Fibroblast of villous mesenchyme (primary cell): ENCODE results near the gene NKX1-2. TPM values are rescaled to one million over a fixed set of nuclear protein-coding genes. Genes with fewer than 3 reads are reported as not detected.

Experiments used
- DNase-seq: peaks from one replicate; pipeline ENCODE4 v3.0.0-alpha.2; 2010; ENCODE audit warnings: low read depth
- H3K4me3 ChIP-seq: 2 replicates; pipeline ENCODE4 v1.5.1; 2011; ENCODE audit warnings: low read depth, mild to moderate bottlenecking, low read length
- CTCF ChIP-seq: IDR thresholded peaks from 2 replicates; pipeline ENCODE4 v1.5.1; 2012; ENCODE audit warnings: low read depth, mild to moderate bottlenecking, low read length; ENCODE audit not compliant: insufficient read depth
- total RNA-seq: library from RNA; depleted of rRNA; stranded (reverse); fragments of >200 nt; gene quantifications from 2 replicates; pipeline ENCODE4 v1.2.3, GENCODE V29; 2012

Gene NKX1-2
- total RNA-seq, 1 donor = not detected

DNA sequence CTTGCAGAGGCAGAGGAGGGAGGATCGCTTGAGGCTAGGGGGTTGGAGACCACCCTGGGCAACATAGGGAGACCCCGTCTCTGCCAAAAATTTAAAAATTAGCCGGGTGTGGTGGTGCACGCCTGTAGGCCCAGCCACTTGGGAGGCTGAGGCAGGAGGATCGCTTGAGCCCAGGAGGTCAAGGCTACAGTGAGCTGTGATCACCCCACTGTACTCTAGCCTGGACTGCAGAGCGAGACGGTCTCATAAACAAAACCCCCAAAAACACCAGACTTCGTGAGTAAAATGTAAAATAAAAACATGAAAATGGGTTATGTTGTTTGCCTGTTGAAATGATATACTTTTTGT lies 12.5 kb upstream of the NKX1-2 start:
- TF ChIP-seq CTCF = no peak
- no peak for DNase-seq
- peak overlapping the region; percentile 83 for H3K4me3 ChIP-seq

DNA sequence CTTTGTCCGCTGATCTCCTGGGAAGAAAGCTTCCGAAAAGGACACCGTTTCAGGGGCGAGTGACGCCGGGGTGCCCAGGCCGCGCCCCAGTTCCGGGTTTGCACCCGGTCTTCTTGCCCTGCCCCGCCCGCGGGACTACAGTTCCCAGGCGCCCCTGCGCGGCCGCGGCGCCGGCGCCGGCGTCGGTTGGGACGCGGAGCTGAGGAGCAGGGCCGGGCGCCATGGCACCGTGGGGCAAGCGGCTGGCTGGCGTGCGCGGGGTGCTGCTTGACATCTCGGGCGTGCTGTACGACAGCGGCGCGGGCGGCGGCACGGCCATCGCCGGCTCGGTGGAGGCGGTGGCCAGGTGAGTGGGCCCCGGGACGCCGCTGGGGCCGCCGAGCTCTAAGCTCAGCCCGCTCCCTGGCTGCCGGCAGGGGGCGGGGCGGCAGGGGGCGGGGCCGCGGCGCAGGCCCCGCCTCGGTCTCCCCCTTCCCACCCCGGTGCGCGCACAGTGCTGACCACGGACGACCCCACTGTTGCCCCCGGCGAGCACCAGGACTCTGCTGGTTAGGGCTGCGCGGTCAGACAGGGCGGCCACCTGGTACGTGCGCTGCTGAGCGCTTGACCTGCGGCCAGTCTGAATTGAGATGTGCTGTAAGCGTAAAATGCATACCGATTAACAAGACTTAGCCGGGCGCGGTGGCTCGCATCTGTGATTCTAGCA lies 12.0 kb upstream of the NKX1-2 start, which contains the start of gene LHPP:
Gene LHPP, plus strand, starts transcription at position 182 of the 706 bp plus-strand sequence. Its CDS starts 40 bp downstream, at position 222.
- DNase-seq = peak; percentile 64
- peak; percentile 3 for TF ChIP-seq CTCF
- H3K4me3 ChIP-seq = peak within 1 kb of the TSS; percentile 83

- no peak overlapping the region for H3K4me3 ChIP-seq
- DNase-seq = no peak
- no peak for TF ChIP-seq CTCF
Observed at GRCh38 chr10:124460144-124460543, 10.3 kb upstream of the NKX1-2 start.

GRCh38 chr10:124459395-124459794 lies 9.6 kb upstream of the NKX1-2 start:
- DNase-seq = no peak
- no peak overlapping the region for H3K4me3 ChIP-seq
- TF ChIP-seq CTCF = no peak

GRCh38 chr10:124458889-124459288 lies 9.1 kb upstream of the NKX1-2 start:
- no peak overlapping the region for H3K4me3 ChIP-seq
- no peak for TF ChIP-seq CTCF
- no peak for DNase-seq

DNA sequence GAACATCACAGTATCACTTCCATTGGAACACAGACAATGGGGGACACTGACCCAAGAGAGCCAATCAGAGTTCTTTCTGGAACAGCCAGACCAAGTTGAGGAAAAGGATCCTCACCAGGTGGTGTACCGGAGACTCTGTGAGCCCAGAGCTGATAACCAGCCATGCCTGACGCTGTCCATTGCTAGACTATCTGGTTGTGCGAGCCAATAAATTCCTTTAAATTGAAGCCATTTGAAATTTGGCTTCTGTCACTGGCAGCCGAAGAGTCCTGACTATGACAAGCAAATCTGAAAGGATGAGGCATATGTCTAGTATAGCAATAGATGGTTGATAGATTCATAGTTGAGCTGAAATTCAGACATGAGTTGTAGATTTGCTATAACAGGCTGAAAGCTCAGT lies 8.6 kb upstream of the NKX1-2 start:
- TF ChIP-seq CTCF = no peak
- H3K4me3 ChIP-seq = no peak overlapping the region
- no peak for DNase-seq

- TF ChIP-seq CTCF = no peak
- no peak overlapping the region for H3K4me3 ChIP-seq
- no peak for DNase-seq
Observed at GRCh38 chr10:124455441-124455840, 5.6 kb upstream of the NKX1-2 start.
